ENCODE results near the gene ECT2L. TPM values are rescaled to one million over a fixed set of nuclear protein-coding genes. Genes with fewer than 3 reads are reported as not detected.

ECT2L gene
- total RNA-seq, 5 donors from 2014 or later (not counting 1 experiment from before 2014, with no cell fraction given) = 0.06 TPM; not detected in 3

- no peaks in the 10 kb centered on the region for H3K4me1 ChIP-seq (ENCODE audit: control insufficient read depth in 1 of 2, extremely low read depth in 1 of 2, insufficient read depth in 2 of 2, low read length in 2 of 2)
- no peak overlapping the region for H3K4me3 ChIP-seq (ENCODE audit: control insufficient read depth in 1 of 2, extremely low read depth in 1 of 2, low read length in 1 of 2)
- Mint-ChIP-seq H3K27me3 (no peaks in the 10 kb centered on the region), H3K4me3 (no peak overlapping the region), H3K36me3 (peaks cover 76% of the 10 kb centered on the region), H3K9me3 (no peaks in the 10 kb centered on the region), H3K4me1 (no peaks in the 10 kb centered on the region), H3K27ac (no peak overlapping the region)
- no peak for DNase-seq
- H3K27me3 ChIP-seq (replicated peaks in 1 of 2; ENCODE audit: control insufficient read depth in 2 of 2, extremely low read depth in 1 of 2, insufficient read depth in 2 of 2, low read length in 1 of 2) = no peaks in the 10 kb centered on the region
- H3K9me3 ChIP-seq = no peaks in the 10 kb centered on the region
- 100% methylated on average over 1 of the region's 1 CpG for WGBS (ENCODE audit: insufficient coverage)
- ChIA-PET POLR2A (no interaction called here), CTCF (no interaction called here)
- no peak for ATAC-seq (replicated peaks in 1 of 4)
- peaks cover 17 to 78% of the 10 kb centered on the region in 2 donors for H3K36me3 ChIP-seq (ENCODE audit: control insufficient read depth in 2 of 2, extremely low read depth in 1 of 2, insufficient read depth in 1 of 2, low read length in 1 of 2)
- no peak overlapping the region for H3K27ac ChIP-seq (ENCODE audit: low read length)
Measured at GRCh38 chr6:138909975-138910374, 114.1 kb downstream of the ECT2L start.

- H3K36me3 Mint-ChIP-seq = peaks cover 74% of the 10 kb centered on the region
- H3K9me3 Mint-ChIP-seq = no peaks in the 10 kb centered on the region
Measured at GRCh38 chr6:138912308-138912707, 116.4 kb downstream of the ECT2L start.

DNA sequence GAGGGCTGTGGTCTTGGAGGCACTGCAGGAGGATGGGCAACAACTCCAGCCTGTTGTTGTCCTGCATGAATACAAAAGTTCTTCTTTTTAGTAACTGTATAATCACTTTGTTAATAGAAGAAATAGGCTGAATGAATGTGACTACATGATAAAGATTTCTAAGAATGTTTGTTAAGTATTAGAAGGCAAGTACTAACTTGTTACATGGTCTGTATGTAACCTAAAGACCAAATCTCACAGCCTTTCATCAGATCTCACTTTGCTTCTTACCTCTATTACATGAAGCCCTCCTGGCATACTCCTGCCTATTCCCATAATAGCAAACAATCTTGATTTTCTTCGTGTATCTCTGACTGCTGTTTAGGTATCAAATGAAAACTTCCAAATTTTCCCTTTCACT lies 118.8 kb downstream of the ECT2L start:
- CTCF ChIA-PET = no interaction called here
- Mint-ChIP-seq H3K27ac (no peak overlapping the region), H3K4me3 (no peak overlapping the region), H3K4me1 (no peaks in the 10 kb centered on the region), H3K9me3 (no peaks in the 10 kb centered on the region), H3K27me3 (no peaks in the 10 kb centered on the region), H3K36me3 (peaks cover 70% of the 10 kb centered on the region)
- no peak overlapping the region for H3K27ac ChIP-seq (ENCODE audit: low read length)
- no peaks in the 10 kb centered on the region for H3K27me3 ChIP-seq (replicated peaks in 1 of 2; ENCODE audit: control insufficient read depth in 2 of 2, extremely low read depth in 1 of 2, insufficient read depth in 2 of 2, low read length in 1 of 2)
- no peaks in the 10 kb centered on the region for H3K9me3 ChIP-seq
- POLR2A ChIA-PET = no interaction called here
- peaks cover 12 to 82% of the 10 kb centered on the region in 2 donors for H3K36me3 ChIP-seq (ENCODE audit: control insufficient read depth in 2 of 2, extremely low read depth in 1 of 2, insufficient read depth in 1 of 2, low read length in 1 of 2)
- H3K4me1 ChIP-seq (ENCODE audit: control insufficient read depth in 1 of 2, extremely low read depth in 1 of 2, insufficient read depth in 2 of 2, low read length in 2 of 2) = no peaks in the 10 kb centered on the region
- no peak for DNase-seq
- 92% methylated on average over 1 of the region's 1 CpG for WGBS (ENCODE audit: insufficient coverage)
- ATAC-seq (replicated peaks in 1 of 4) = no peak
- no peak overlapping the region for H3K4me3 ChIP-seq (ENCODE audit: control insufficient read depth in 1 of 2, extremely low read depth in 1 of 2, low read length in 1 of 2)

More at GRCh38 chr6:138912308-138912707, 116.4 kb downstream of the ECT2L start:
- WGBS (ENCODE audit: insufficient coverage) = 40% methylated on average over 1 of the region's 3 CpGs
- H3K36me3 ChIP-seq (ENCODE audit: control insufficient read depth in 2 of 2, extremely low read depth in 1 of 2, insufficient read depth in 1 of 2, low read length in 1 of 2) = peaks cover 12 to 82% of the 10 kb centered on the region in 2 donors
- ChIA-PET CTCF (interaction anchor here (0.6 to 0.7 kb wide), 2 partner anchors 35 to 74 kb away, joined by 3 to 4 read pairs; no protein-coding TSS in a partner anchor), POLR2A (interaction anchor here (0.5 to 0.6 kb wide), 2 partner anchors 9 kb away, joined by 3 to 15 read pairs; no protein-coding TSS in a partner anchor)
- Mint-ChIP-seq H3K27ac (no peak overlapping the region), H3K4me3 (no peak overlapping the region), H3K4me1 (no peaks in the 10 kb centered on the region), H3K27me3 (no peaks in the 10 kb centered on the region)
- H3K27ac ChIP-seq (ENCODE audit: low read length) = no peak overlapping the region
- H3K27me3 ChIP-seq (replicated peaks in 1 of 2; ENCODE audit: control insufficient read depth in 2 of 2, extremely low read depth in 1 of 2, insufficient read depth in 2 of 2, low read length in 1 of 2) = no peaks in the 10 kb centered on the region
- no peaks in the 10 kb centered on the region for H3K9me3 ChIP-seq
- DNase-seq = no peak
- ATAC-seq (replicated peaks in 1 of 4) = no peak
- no peak overlapping the region for H3K4me3 ChIP-seq (ENCODE audit: control insufficient read depth in 1 of 2, extremely low read depth in 1 of 2, low read length in 1 of 2)
- H3K4me1 ChIP-seq (ENCODE audit: control insufficient read depth in 1 of 2, extremely low read depth in 1 of 2, insufficient read depth in 2 of 2, low read length in 2 of 2) = no peaks in the 10 kb centered on the region

DNA sequence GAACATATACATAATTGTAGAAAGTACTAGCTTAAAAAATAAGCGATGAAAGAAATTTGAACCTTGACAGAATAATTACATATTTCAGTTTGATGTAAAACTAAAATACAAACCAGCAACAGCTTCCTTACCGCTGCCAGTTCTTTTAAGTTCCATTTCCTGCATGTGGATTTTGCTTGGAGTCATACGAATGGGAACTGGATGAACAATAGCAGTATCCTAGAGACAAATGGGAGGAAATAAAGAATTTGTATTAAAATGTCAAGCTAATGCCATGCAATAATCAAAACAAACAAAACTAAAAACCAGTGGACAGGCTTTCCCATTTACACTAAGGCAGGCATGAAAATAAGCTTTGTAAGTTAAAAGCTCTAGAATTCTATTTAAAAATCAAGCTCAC lies 125.0 kb downstream of the ECT2L start:
- DNase-seq (no peak), ATAC-seq (replicated peaks in 1 of 4) (no peak)
- H3K36me3 ChIP-seq (ENCODE audit: control insufficient read depth in 2 of 2, extremely low read depth in 1 of 2, insufficient read depth in 1 of 2, low read length in 1 of 2) = peaks cover 0 to 46% of the 10 kb centered on the region in 2 donors
- POLR2A ChIA-PET = interaction anchor here (0.6 to 0.7 kb wide), 4 partner anchors 9 to 556 kb away, joined by 3 to 15 read pairs (median 6); no protein-coding TSS in a partner anchor
- H3K4me1 Mint-ChIP-seq = no peaks in the 10 kb centered on the region
- H3K27ac ChIP-seq (ENCODE audit: low read length) = no peak overlapping the region
- H3K4me3 Mint-ChIP-seq = no peak overlapping the region
- no peak overlapping the region for H3K4me3 ChIP-seq (ENCODE audit: control insufficient read depth in 1 of 2, extremely low read depth in 1 of 2, low read length in 1 of 2)
- H3K27me3 Mint-ChIP-seq = no peaks in the 10 kb centered on the region
- H3K4me1 ChIP-seq (ENCODE audit: control insufficient read depth in 1 of 2, extremely low read depth in 1 of 2, insufficient read depth in 2 of 2, low read length in 2 of 2) = no peaks in the 10 kb centered on the region
- no peak overlapping the region for H3K27ac Mint-ChIP-seq
- H3K9me3 Mint-ChIP-seq = no peaks in the 10 kb centered on the region
- no peaks in the 10 kb centered on the region for H3K9me3 ChIP-seq
- no CpG with 5 or more reads among the region's 3 CpGs for WGBS (ENCODE audit: insufficient coverage)
- H3K36me3 Mint-ChIP-seq = peaks cover 25% of the 10 kb centered on the region
- H3K27me3 ChIP-seq (replicated peaks in 1 of 2; ENCODE audit: control insufficient read depth in 2 of 2, extremely low read depth in 1 of 2, insufficient read depth in 2 of 2, low read length in 1 of 2) = no peaks in the 10 kb centered on the region
- CTCF ChIA-PET = interaction anchor here (1.1 to 1.2 kb wide), 2 partner anchors 16 to 53 kb away, joined by 3 read pairs; no protein-coding TSS in a partner anchor

DNA sequence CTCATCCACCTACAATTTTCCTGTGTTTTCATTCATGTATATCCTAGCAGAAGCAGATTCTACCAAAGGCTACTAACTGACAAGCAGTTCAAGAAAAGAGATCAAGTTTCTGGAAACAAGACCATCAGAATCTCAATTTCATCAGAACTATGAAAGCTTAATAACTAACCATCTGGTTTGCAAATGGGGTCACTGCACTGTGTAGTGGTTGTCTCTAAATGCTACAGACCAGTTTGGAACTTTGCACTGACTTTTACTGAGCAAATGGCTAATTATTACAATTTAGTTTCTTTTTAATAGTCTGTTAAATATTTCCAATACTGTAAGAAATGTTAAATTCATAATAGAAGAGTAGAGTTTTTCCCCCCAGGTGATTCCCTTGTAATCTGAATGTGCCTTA lies 127.7 kb downstream of the ECT2L start:
- no peaks in the 10 kb centered on the region for H3K9me3 Mint-ChIP-seq
- no peak overlapping the region for H3K4me3 Mint-ChIP-seq
- peaks cover 0 to 2% (median 0%) of the 10 kb centered on the region in 3 donors for H3K4me1 Mint-ChIP-seq
- ChIA-PET CTCF (no interaction called here), POLR2A (no interaction called here)
- Histone ChIP-seq H3K27ac (ENCODE audit: low read length) (no peak overlapping the region), H3K36me3 (ENCODE audit: control insufficient read depth in 2 of 2, extremely low read depth in 1 of 2, insufficient read depth in 1 of 2, low read length in 1 of 2) (peaks cover 0 to 38% of the 10 kb centered on the region in 2 donors), H3K9me3 (no peaks in the 10 kb centered on the region), H3K4me1 (ENCODE audit: control insufficient read depth in 1 of 2, extremely low read depth in 1 of 2, insufficient read depth in 2 of 2, low read length in 2 of 2) (no peaks in the 10 kb centered on the region), H3K4me3 (ENCODE audit: control insufficient read depth in 1 of 2, extremely low read depth in 1 of 2, low read length in 1 of 2) (no peak overlapping the region), H3K27me3 (replicated peaks in 1 of 2; ENCODE audit: control insufficient read depth in 2 of 2, extremely low read depth in 1 of 2, insufficient read depth in 2 of 2, low read length in 1 of 2) (no peaks in the 10 kb centered on the region)
- ATAC-seq (replicated peaks in 1 of 4) (no peak), DNase-seq (no peak)
- H3K36me3 Mint-ChIP-seq = peaks cover 26% of the 10 kb centered on the region
- H3K27me3 Mint-ChIP-seq = no peaks in the 10 kb centered on the region
- no peak overlapping the region for H3K27ac Mint-ChIP-seq

- WGBS (ENCODE audit: insufficient coverage) = no CpG with 5 or more reads among the region's 2 CpGs
- Mint-ChIP-seq H3K4me3 (no peak overlapping the region), H3K36me3 (peaks cover 24% of the 10 kb centered on the region), H3K4me1 (peaks cover 0 to 2% (median 0%) of the 10 kb centered on the region in 3 donors), H3K27ac (no peak overlapping the region), H3K9me3 (no peaks in the 10 kb centered on the region), H3K27me3 (no peaks in the 10 kb centered on the region)
- H3K27me3 ChIP-seq (replicated peaks in 1 of 2; ENCODE audit: control insufficient read depth in 2 of 2, extremely low read depth in 1 of 2, insufficient read depth in 2 of 2, low read length in 1 of 2) = no peaks in the 10 kb centered on the region
- ATAC-seq (replicated peaks in 1 of 4) (no peak), DNase-seq (no peak)
- POLR2A ChIA-PET = no interaction called here
- no peaks in the 10 kb centered on the region for H3K9me3 ChIP-seq
- no peaks in the 10 kb centered on the region for H3K4me1 ChIP-seq (ENCODE audit: control insufficient read depth in 1 of 2, extremely low read depth in 1 of 2, insufficient read depth in 2 of 2, low read length in 2 of 2)
- CTCF ChIA-PET = no interaction called here
- H3K4me3 ChIP-seq (ENCODE audit: control insufficient read depth in 1 of 2, extremely low read depth in 1 of 2, low read length in 1 of 2) = no peak overlapping the region
- no peak overlapping the region for H3K27ac ChIP-seq (ENCODE audit: low read length)
- H3K36me3 ChIP-seq (ENCODE audit: control insufficient read depth in 2 of 2, extremely low read depth in 1 of 2, insufficient read depth in 1 of 2, low read length in 1 of 2) = peaks cover 0 to 32% of the 10 kb centered on the region in 2 donors
Measured at GRCh38 chr6:138925806-138926205, 129.9 kb downstream of the ECT2L start.

GRCh38 chr6:138926579-138926978 lies 130.7 kb downstream of the ECT2L start:
- H3K27ac ChIP-seq (ENCODE audit: low read length) = no peak overlapping the region
- H3K4me3 ChIP-seq (ENCODE audit: control insufficient read depth in 1 of 2, extremely low read depth in 1 of 2, low read length in 1 of 2) = no peak overlapping the region
- ATAC-seq (replicated peaks in 1 of 4) (no peak), DNase-seq (no peak)
- POLR2A ChIA-PET = no interaction called here
- no peaks in the 10 kb centered on the region for H3K4me1 ChIP-seq (ENCODE audit: control insufficient read depth in 1 of 2, extremely low read depth in 1 of 2, insufficient read depth in 2 of 2, low read length in 2 of 2)
- peaks cover 29% of the 10 kb centered on the region for H3K36me3 Mint-ChIP-seq
- CTCF ChIA-PET = no interaction called here
- no peak overlapping the region for H3K27ac Mint-ChIP-seq
- H3K36me3 ChIP-seq (ENCODE audit: control insufficient read depth in 2 of 2, extremely low read depth in 1 of 2, insufficient read depth in 1 of 2, low read length in 1 of 2) = peaks cover 0 to 30% of the 10 kb centered on the region in 2 donors
- no peaks in the 10 kb centered on the region for H3K9me3 Mint-ChIP-seq
- H3K9me3 ChIP-seq = no peaks in the 10 kb centered on the region
- no peaks in the 10 kb centered on the region for H3K27me3 ChIP-seq (replicated peaks in 1 of 2; ENCODE audit: control insufficient read depth in 2 of 2, extremely low read depth in 1 of 2, insufficient read depth in 2 of 2, low read length in 1 of 2)
- WGBS (ENCODE audit: insufficient coverage) = no CpG with 5 or more reads among the region's 3 CpGs
- H3K27me3 Mint-ChIP-seq = no peaks in the 10 kb centered on the region
- H3K4me1 Mint-ChIP-seq = peaks cover 0 to 5% (median 2%) of the 10 kb centered on the region in 3 donors
- H3K4me3 Mint-ChIP-seq = no peak overlapping the region
